Measurements from ENCODE around the gene DCAF6. TPM values are rescaled to one million over a fixed set of nuclear protein-coding genes. Genes with fewer than 3 reads are reported as not detected.
A peak's percentile ranks its signal among the peaks of the same experiment; 100 is the strongest.
"Not testable (repeated sequence)": the region's sequence is repeated elsewhere in the genome, so short reads cannot be mapped to it uniquely, and the experiment has no call there.

DCAF6 gene, protein sequence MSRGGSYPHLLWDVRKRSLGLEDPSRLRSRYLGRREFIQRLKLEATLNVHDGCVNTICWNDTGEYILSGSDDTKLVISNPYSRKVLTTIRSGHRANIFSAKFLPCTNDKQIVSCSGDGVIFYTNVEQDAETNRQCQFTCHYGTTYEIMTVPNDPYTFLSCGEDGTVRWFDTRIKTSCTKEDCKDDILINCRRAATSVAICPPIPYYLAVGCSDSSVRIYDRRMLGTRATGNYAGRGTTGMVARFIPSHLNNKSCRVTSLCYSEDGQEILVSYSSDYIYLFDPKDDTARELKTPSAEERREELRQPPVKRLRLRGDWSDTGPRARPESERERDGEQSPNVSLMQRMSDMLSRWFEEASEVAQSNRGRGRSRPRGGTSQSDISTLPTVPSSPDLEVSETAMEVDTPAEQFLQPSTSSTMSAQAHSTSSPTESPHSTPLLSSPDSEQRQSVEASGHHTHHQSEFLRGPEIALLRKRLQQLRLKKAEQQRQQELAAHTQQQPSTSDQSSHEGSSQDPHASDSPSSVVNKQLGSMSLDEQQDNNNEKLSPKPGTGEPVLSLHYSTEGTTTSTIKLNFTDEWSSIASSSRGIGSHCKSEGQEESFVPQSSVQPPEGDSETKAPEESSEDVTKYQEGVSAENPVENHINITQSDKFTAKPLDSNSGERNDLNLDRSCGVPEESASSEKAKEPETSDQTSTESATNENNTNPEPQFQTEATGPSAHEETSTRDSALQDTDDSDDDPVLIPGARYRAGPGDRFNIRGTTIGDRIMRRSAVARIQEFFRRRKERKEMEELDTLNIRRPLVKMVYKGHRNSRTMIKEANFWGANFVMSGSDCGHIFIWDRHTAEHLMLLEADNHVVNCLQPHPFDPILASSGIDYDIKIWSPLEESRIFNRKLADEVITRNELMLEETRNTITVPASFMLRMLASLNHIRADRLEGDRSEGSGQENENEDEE
- total RNA-seq = 23.1 and 32.9 TPM in 2 replicates

DNA sequence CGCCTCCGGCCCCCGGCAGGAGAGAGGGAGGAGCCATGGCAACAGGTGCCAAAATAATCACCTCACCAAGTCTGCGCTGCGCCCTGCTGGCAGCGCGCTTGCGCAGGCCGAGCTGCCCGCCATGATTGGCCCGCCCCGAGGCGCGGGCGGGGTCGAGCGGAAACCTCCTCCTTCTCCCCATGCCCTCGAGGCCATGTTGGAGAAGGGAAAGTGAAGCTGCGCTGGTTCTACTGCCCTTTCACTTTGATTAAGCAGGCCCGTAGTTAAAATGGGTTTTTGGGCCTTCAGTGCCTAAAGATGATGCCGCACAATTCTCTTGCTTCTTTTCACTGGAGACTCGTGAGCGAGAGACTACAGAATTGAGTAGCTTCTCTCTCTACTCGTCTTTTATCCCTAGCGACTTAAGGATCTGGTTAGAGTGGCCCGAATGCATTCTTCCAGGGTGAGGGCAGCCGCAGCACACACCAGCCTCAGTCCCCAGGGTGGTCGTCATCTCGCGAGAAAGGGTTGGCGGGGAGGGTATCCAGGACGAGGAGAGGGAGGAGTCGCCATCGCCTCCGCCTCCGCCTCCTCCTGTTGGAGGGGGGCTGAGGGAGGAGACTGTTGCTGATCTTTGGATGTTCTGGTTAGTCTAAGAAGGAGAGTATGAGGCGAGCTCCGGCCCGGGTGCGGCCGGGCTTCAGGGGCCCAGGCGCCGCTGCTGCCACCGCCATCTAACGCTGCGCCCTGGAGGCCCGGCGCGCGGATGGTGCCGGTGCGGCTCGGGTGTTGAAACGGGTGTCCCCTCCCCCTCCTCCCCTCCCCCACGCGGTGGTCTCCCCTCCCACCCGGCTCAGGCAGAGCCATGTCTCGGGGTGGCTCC, at the start of gene DCAF6:
TSS of gene DCAF6 (plus strand) at position 616 of the 862 bp plus-strand sequence. CDS start at position 845, 229 bp downstream.
- Mint-ChIP-seq H3K4me1 (peaks cover 35% of the 10 kb centered on the region), H3K27ac (peak within 1 kb of the TSS; percentile 100), H3K27me3 (no peaks in the 10 kb centered on the region), H3K36me3 (ENCODE audit: low read depth) (peaks cover 13% of the 10 kb centered on the region), H3K4me3 (peak within 1 kb of the TSS; percentile 88), H3K9me3 (no peaks in the 10 kb centered on the region)
- CTCF ChIA-PET = interaction anchor here (1.4 to 1.8 kb wide), 2 partner anchors 8 to 146 kb away, joined by 3 to 6 read pairs; no protein-coding TSS in a partner anchor
- DNase-seq (peak; percentile 92), ATAC-seq (ENCODE audit: low read depth) (peak; percentile 79)
- POLR2A ChIA-PET = interaction anchor here (0.6 to 2.8 kb wide), 20 partner anchors 9 to 1858 kb away, joined by 3 to 21 read pairs (median 4); partner anchors contain the start of genes ADCY10, METTL18, MPZL1 and POGK
- TF ChIP-seq, protein P1, sequence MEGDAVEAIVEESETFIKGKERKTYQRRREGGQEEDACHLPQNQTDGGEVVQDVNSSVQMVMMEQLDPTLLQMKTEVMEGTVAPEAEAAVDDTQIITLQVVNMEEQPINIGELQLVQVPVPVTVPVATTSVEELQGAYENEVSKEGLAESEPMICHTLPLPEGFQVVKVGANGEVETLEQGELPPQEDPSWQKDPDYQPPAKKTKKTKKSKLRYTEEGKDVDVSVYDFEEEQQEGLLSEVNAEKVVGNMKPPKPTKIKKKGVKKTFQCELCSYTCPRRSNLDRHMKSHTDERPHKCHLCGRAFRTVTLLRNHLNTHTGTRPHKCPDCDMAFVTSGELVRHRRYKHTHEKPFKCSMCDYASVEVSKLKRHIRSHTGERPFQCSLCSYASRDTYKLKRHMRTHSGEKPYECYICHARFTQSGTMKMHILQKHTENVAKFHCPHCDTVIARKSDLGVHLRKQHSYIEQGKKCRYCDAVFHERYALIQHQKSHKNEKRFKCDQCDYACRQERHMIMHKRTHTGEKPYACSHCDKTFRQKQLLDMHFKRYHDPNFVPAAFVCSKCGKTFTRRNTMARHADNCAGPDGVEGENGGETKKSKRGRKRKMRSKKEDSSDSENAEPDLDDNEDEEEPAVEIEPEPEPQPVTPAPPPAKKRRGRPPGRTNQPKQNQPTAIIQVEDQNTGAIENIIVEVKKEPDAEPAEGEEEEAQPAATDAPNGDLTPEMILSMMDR (IDR thresholded peaks at IDR 0.05) = no peak
- intact Hi-C loops (cut with micrococcal nuclease) = loop anchor here (1.0 to 10.0 kb wide), 18 partner anchors 133 to 1957 kb away; partner anchors contain the start of genes ATP1B1, CREG1, FAM78B and GPR161

- intact Hi-C loops (cut with micrococcal nuclease); DNase-seq; H3K4me1 Mint-ChIP-seq; ATAC-seq (ENCODE audit: low read depth); H3K36me3 Mint-ChIP-seq (ENCODE audit: low read depth); H3K4me3 Mint-ChIP-seq; H3K27me3 Mint-ChIP-seq; CTCF ChIA-PET; H3K27ac Mint-ChIP-seq; POLR2A ChIA-PET; H3K9me3 Mint-ChIP-seq: not testable (repeated sequence)
These were observed 49.3 kb upstream of the DCAF6 start for GRCh38 chr1:167887187-167887586.

- Mint-ChIP-seq H3K27me3 (no peaks in the 10 kb centered on the region), H3K9me3 (peaks cover 2% of the 10 kb centered on the region), H3K36me3 (ENCODE audit: low read depth) (no peaks in the 10 kb centered on the region), H3K4me1 (peaks cover 6% of the 10 kb centered on the region), H3K4me3 (no peak overlapping the region), H3K27ac (no peak overlapping the region)
- no peak for ATAC-seq (ENCODE audit: low read depth)
- ChIA-PET CTCF (no interaction called here), POLR2A (no interaction called here)
- intact Hi-C loops (cut with micrococcal nuclease) = no loop called here
- TF ChIP-seq, protein P1 (IDR thresholded peaks at IDR 0.05) = no peak
- no peak for DNase-seq
These were observed 46.1 kb upstream of the DCAF6 start for GRCh38 chr1:167890400-167890799.

GRCh38 chr1:167893798-167894197, 42.7 kb upstream of the DCAF6 start:
- H3K27ac Mint-ChIP-seq = no peak overlapping the region
- ChIA-PET POLR2A (no interaction called here), CTCF (no interaction called here)
- no peaks in the 10 kb centered on the region for H3K9me3 Mint-ChIP-seq
- TF ChIP-seq, protein P1 (IDR thresholded peaks at IDR 0.05) = no peak
- peaks cover 6% of the 10 kb centered on the region for H3K4me1 Mint-ChIP-seq
- ATAC-seq (ENCODE audit: low read depth) (no peak), DNase-seq (no peak)
- intact Hi-C loops (cut with micrococcal nuclease) = no loop called here
- no peaks in the 10 kb centered on the region for H3K36me3 Mint-ChIP-seq (ENCODE audit: low read depth)
- H3K4me3 Mint-ChIP-seq = no peak overlapping the region
- no peaks in the 10 kb centered on the region for H3K27me3 Mint-ChIP-seq

GRCh38 chr1:167898578-167899222, 37.8 kb upstream of the DCAF6 start:
- Mint-ChIP-seq H3K9me3 (no peaks in the 10 kb centered on the region), H3K4me1 (peaks cover 7% of the 10 kb centered on the region), H3K27me3 (no peaks in the 10 kb centered on the region), H3K36me3 (ENCODE audit: low read depth) (no peaks in the 10 kb centered on the region), H3K27ac (no peak overlapping the region), H3K4me3 (no peak overlapping the region)
- ChIA-PET POLR2A (no interaction called here), CTCF (no interaction called here)
- TF ChIP-seq, protein P1 (IDR thresholded peaks at IDR 0.05) = no peak
- intact Hi-C loops (cut with micrococcal nuclease) = no loop called here
- DNase-seq (no peak), ATAC-seq (ENCODE audit: low read depth) (no peak)

Measured in activated B cell treated with CpG ODN at 0.5 μM for 24 hours (primary cell).